ENCODE measurements around the gene ADSS1. TPM values are rescaled to one million over a fixed set of nuclear protein-coding genes. Genes with fewer than 3 reads are reported as not detected.

The ADSS1 gene
- total and polyA plus RNA-seq, 4 donors = 1.8 to 18.8 (median 12.2) TPM

DNA sequence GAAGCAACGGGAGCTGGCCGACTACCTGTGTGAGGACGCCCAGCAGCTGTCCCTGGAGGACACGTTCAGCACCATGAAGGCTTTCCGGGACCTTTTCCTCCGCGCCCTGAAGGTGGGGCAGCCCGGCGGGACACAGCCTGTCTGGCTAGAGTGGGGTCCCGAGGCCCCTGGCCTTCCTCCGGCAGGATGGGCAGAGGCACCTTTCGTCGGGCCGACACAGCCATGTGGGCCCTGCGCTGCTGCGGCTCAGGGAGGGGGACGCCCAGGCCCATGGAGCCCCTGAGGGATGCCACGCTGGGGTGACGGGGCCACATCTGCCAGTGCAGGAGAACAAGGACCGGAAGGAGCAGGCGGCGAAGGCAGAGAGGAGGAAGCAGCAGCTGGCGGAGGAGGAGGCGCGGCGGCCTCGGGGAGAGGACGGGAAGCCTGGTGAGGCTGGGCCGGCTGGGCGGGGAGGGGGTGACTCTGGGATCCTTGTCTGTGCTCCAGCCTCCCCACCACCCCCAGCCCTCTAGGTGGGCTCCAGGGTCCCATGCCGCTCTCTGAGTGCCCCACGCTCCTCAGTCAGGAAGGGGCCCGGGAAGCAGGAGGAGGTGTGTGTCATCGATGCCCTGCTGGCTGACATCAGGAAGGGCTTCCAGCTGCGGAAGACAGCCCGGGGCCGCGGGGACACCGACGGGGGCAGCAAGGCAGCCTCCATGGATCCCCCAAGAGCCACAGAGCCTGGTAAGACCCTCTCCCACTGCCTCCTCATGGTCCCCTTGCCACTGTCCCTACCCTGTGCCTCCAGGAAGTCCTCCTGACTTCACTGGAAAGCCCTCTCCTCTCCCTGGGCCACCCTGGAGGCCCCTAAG is 10.9 kb upstream of the ADSS1 start:
- no peaks in the 10 kb centered on the region for H3K9me3 ChIP-seq (ENCODE audit: control insufficient read depth in 4 of 4, low read length in 3 of 4)
- no peaks in the 10 kb centered on the region for H3K27me3 ChIP-seq (ENCODE audit: control insufficient read depth in 4 of 4, insufficient read depth in 4 of 4, low read length in 3 of 4)
- no peak overlapping the region for H3K4me3 ChIP-seq (ENCODE audit: low read depth in 1 of 3, low read length in 3 of 3)
- H3K4me1 ChIP-seq (ENCODE audit: control insufficient read depth in 4 of 4, insufficient read depth in 4 of 4, low read length in 3 of 4) = no peaks in the 10 kb centered on the region
- no peak for DNase-seq (ENCODE audit: low spot score)
- H3K27ac ChIP-seq (ENCODE audit: low read depth in 1 of 2, low read length in 2 of 2) = no peak overlapping the region
- 94% methylated on average over 40 of the region's 40 CpGs for WGBS
- no peak for TF ChIP-seq RXRA (IDR thresholded peaks at IDR 0.05)
- TF ChIP-seq YY1 (IDR thresholded peaks at IDR 0.05) = no peak
- TF ChIP-seq JUND (IDR thresholded peaks at IDR 0.05) = no peak
- TF ChIP-seq RAD21 (IDR thresholded peaks at IDR 0.05) = no peak
- no peak for TF ChIP-seq EGR1 (IDR thresholded peaks at IDR 0.05; ENCODE audit: low read depth in 2 of 2)
- no peak for TF ChIP-seq FOXA1 (IDR thresholded peaks at IDR 0.05)
- TF ChIP-seq, protein P1, sequence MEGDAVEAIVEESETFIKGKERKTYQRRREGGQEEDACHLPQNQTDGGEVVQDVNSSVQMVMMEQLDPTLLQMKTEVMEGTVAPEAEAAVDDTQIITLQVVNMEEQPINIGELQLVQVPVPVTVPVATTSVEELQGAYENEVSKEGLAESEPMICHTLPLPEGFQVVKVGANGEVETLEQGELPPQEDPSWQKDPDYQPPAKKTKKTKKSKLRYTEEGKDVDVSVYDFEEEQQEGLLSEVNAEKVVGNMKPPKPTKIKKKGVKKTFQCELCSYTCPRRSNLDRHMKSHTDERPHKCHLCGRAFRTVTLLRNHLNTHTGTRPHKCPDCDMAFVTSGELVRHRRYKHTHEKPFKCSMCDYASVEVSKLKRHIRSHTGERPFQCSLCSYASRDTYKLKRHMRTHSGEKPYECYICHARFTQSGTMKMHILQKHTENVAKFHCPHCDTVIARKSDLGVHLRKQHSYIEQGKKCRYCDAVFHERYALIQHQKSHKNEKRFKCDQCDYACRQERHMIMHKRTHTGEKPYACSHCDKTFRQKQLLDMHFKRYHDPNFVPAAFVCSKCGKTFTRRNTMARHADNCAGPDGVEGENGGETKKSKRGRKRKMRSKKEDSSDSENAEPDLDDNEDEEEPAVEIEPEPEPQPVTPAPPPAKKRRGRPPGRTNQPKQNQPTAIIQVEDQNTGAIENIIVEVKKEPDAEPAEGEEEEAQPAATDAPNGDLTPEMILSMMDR (IDR thresholded peaks at IDR 0.05; ENCODE audit: low read depth, low read length, missing input control) = no peak
- no peak for TF ChIP-seq GABPA (IDR thresholded peaks at IDR 0.05 in 1 of 2, conservative IDR thresholded peaks at IDR 0.05 in 1 of 2)
- no peak for TF ChIP-seq MAX (IDR thresholded peaks at IDR 0.05)
- no peak for TF ChIP-seq SP1 (IDR thresholded peaks at IDR 0.05)
- TF ChIP-seq HNF4G (IDR thresholded peaks at IDR 0.05) = no peak
- no peak overlapping the region for H3K9ac ChIP-seq (ENCODE audit: low read depth in 1 of 2, low read length in 2 of 2)
- H3K36me3 ChIP-seq (ENCODE audit: control insufficient read depth in 4 of 4, insufficient read depth in 3 of 4, low read depth in 1 of 4, low read length in 3 of 4) = peaks cover 10 to 67% (median 30%) of the 10 kb centered on the region in 4 donors

DNA sequence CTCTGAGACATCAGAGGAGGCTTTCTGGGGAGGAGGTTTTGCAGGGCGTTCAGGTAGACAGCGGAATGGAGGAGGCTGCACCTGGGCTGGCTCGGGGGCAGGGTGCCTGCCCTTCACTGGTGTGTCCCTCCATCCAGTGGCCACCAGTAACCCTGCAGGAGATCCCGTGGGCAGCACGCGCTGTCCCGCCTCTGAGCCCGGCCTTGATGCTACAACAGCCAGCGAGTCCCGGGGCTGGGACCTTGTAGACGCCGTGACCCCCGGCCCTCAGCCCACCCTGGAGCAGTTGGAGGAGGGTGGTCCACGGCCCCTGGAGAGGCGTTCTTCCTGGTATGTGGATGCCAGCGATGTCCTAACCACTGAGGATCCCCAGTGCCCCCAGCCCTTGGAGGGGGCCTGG is 10.0 kb upstream of the ADSS1 start:
- Histone ChIP-seq H3K36me3 (ENCODE audit: control insufficient read depth in 4 of 4, insufficient read depth in 3 of 4, low read depth in 1 of 4, low read length in 3 of 4) (peaks cover 10 to 67% (median 29%) of the 10 kb centered on the region in 4 donors), H3K27ac (ENCODE audit: low read depth in 1 of 2, low read length in 2 of 2) (no peak overlapping the region), H3K9ac (ENCODE audit: low read depth in 1 of 2, low read length in 2 of 2) (no peak overlapping the region), H3K9me3 (ENCODE audit: control insufficient read depth in 4 of 4, low read length in 3 of 4) (no peaks in the 10 kb centered on the region), H3K27me3 (ENCODE audit: control insufficient read depth in 4 of 4, insufficient read depth in 4 of 4, low read length in 3 of 4) (no peaks in the 10 kb centered on the region), H3K4me1 (ENCODE audit: control insufficient read depth in 4 of 4, insufficient read depth in 4 of 4, low read length in 3 of 4) (no peaks in the 10 kb centered on the region), H3K4me3 (ENCODE audit: low read depth in 1 of 3, low read length in 3 of 3) (no peak overlapping the region)
- no peak for DNase-seq (ENCODE audit: low spot score)
- TF ChIP-seq NR2F2 (IDR thresholded peaks at IDR 0.05) (no peak), SP1 (IDR thresholded peaks at IDR 0.05) (no peak), RXRA (IDR thresholded peaks at IDR 0.05) (no peak), RAD21 (IDR thresholded peaks at IDR 0.05) (no peak), TAF1 (conservative IDR thresholded peaks at IDR 0.05) (no peak), JUND (IDR thresholded peaks at IDR 0.05) (no peak), YY1 (IDR thresholded peaks at IDR 0.05) (no peak), ZBTB33 (IDR thresholded peaks at IDR 0.05) (no peak), EGR1 (IDR thresholded peaks at IDR 0.05; ENCODE audit: low read depth in 2 of 2) (no peak), HNF4G (IDR thresholded peaks at IDR 0.05) (no peak), ATF3 (IDR thresholded peaks at IDR 0.05) (no peak), HNF4A (conservative IDR thresholded peaks at IDR 0.05) (no peak), FOXA2 (IDR thresholded peaks at IDR 0.05) (no peak), GABPA (IDR thresholded peaks at IDR 0.05 in 1 of 2, conservative IDR thresholded peaks at IDR 0.05 in 1 of 2) (no peak), MAX (IDR thresholded peaks at IDR 0.05) (no peak), FOXA1 (IDR thresholded peaks at IDR 0.05) (no peak)
- TF ChIP-seq, protein P1 (IDR thresholded peaks at IDR 0.05; ENCODE audit: low read depth, low read length, missing input control) = no peak
- 96% methylated on average over 16 of the region's 16 CpGs for WGBS
